ENCODE measurements around the gene ITGB1BP1. TPM values are rescaled to one million over a fixed set of nuclear protein-coding genes. Genes with fewer than 3 reads are reported as not detected.

Gene ITGB1BP1
- total RNA-seq, 1 donor from 2014 or later, result 17.3 TPM

GRCh38 chr2:9467687-9468086 lies 44.4 kb upstream of the ITGB1BP1 start:
- H3K27ac ChIP-seq, result no peak overlapping the region
- no peaks in the 10 kb centered on the region for H3K79me2 ChIP-seq (ENCODE audit: low read depth)
- TF ChIP-seq EZH2phosphoT487 (IDR thresholded peaks at IDR 0.05) (no peak), EZH2 (IDR thresholded peaks at IDR 0.05) (no peak), CTCF (IDR thresholded peaks at IDR 0.05) (no peak)
- peaks cover 4% of the 10 kb centered on the region for H3K36me3 ChIP-seq
- no peak for DNase-seq (ENCODE audit: low spot score)
- H3K36me3 Mint-ChIP-seq, result peaks cover 22% of the 10 kb centered on the region
- no peak overlapping the region for H3K4me3 Mint-ChIP-seq
- no peaks in the 10 kb centered on the region for H3K4me1 Mint-ChIP-seq
- no peak overlapping the region for H3K4me2 ChIP-seq
- no peak overlapping the region for H2AFZ ChIP-seq (replicated peaks)
- no peaks in the 10 kb centered on the region for H3K9me3 ChIP-seq (ENCODE audit: low read depth)
- peaks cover 6% of the 10 kb centered on the region for H3F3A ChIP-seq (ENCODE audit: low read depth)
- no peaks in the 10 kb centered on the region for H3K4me1 ChIP-seq
- peaks cover 3% of the 10 kb centered on the region for H4K20me1 ChIP-seq (ENCODE audit: low read depth)
- H3K4me3 ChIP-seq, result no peak overlapping the region
- no peaks in the 10 kb centered on the region for H3K9me3 Mint-ChIP-seq
- H3K27ac Mint-ChIP-seq, result no peak overlapping the region
- no peaks in the 10 kb centered on the region for H3K27me3 ChIP-seq
- H3K9ac ChIP-seq, result no peak overlapping the region
- peaks cover 6% of the 10 kb centered on the region for H3K27me3 Mint-ChIP-seq (ENCODE audit: insufficient read depth, low read depth)

GRCh38 chr2:9466147-9466683 lies 42.9 kb upstream of the ITGB1BP1 start:
- no peaks in the 10 kb centered on the region for H3K4me1 Mint-ChIP-seq
- Histone ChIP-seq H3K9ac (no peak overlapping the region), H3K36me3 (peaks cover 2% of the 10 kb centered on the region)

GRCh38 chr2:9465170-9465569 lies 41.8 kb upstream of the ITGB1BP1 start:
- H3K36me3 ChIP-seq, result no peaks in the 10 kb centered on the region
- Mint-ChIP-seq H3K36me3 (peaks cover 15% of the 10 kb centered on the region), H3K4me1 (no peaks in the 10 kb centered on the region), H3K9me3 (no peaks in the 10 kb centered on the region), H3K27me3 (ENCODE audit: insufficient read depth, low read depth) (peaks cover 6% of the 10 kb centered on the region), H3K4me3 (no peak overlapping the region), H3K27ac (no peak overlapping the region)
- peaks cover 3% of the 10 kb centered on the region for H4K20me1 ChIP-seq (ENCODE audit: low read depth)
- H3F3A ChIP-seq (ENCODE audit: low read depth), result peaks cover 7% of the 10 kb centered on the region
- H3K4me3 ChIP-seq, result no peak overlapping the region
- H2AFZ ChIP-seq (replicated peaks), result no peak overlapping the region
- H3K9me3 ChIP-seq (ENCODE audit: low read depth), result no peaks in the 10 kb centered on the region
- no peak overlapping the region for H3K27ac ChIP-seq
- DNase-seq (ENCODE audit: low spot score), result no peak
- no peaks in the 10 kb centered on the region for H3K79me2 ChIP-seq (ENCODE audit: low read depth)
- no peaks in the 10 kb centered on the region for H3K4me1 ChIP-seq
- no peak overlapping the region for H3K4me2 ChIP-seq
- TF ChIP-seq EZH2phosphoT487 (IDR thresholded peaks at IDR 0.05) (no peak), EZH2 (IDR thresholded peaks at IDR 0.05) (no peak)
- H3K27me3 ChIP-seq, result no peaks in the 10 kb centered on the region
- H3K9ac ChIP-seq, result no peak overlapping the region

More at GRCh38 chr2:9466147-9466683, 42.9 kb upstream of the ITGB1BP1 start:
- H2AFZ ChIP-seq (replicated peaks), result no peak overlapping the region
- H3F3A ChIP-seq (ENCODE audit: low read depth), result peaks cover 7% of the 10 kb centered on the region
- H3K27ac ChIP-seq, result no peak overlapping the region
- no peak overlapping the region for H3K4me3 Mint-ChIP-seq
- H3K27ac Mint-ChIP-seq, result no peak overlapping the region
- TF ChIP-seq EZH2phosphoT487 (IDR thresholded peaks at IDR 0.05) (no peak), EZH2 (IDR thresholded peaks at IDR 0.05) (no peak), CTCF (IDR thresholded peaks at IDR 0.05) (no peak)
- no peaks in the 10 kb centered on the region for H3K79me2 ChIP-seq (ENCODE audit: low read depth)
- H3K9me3 Mint-ChIP-seq, result no peaks in the 10 kb centered on the region
- H3K27me3 Mint-ChIP-seq (ENCODE audit: insufficient read depth, low read depth), result peaks cover 6% of the 10 kb centered on the region
- no peaks in the 10 kb centered on the region for H3K9me3 ChIP-seq (ENCODE audit: low read depth)
- peaks cover 3% of the 10 kb centered on the region for H4K20me1 ChIP-seq (ENCODE audit: low read depth)
- H3K36me3 Mint-ChIP-seq, result peaks cover 14% of the 10 kb centered on the region
- H3K4me3 ChIP-seq, result no peak overlapping the region
- H3K4me1 ChIP-seq, result no peaks in the 10 kb centered on the region
- no peak overlapping the region for H3K4me2 ChIP-seq
- no peak for DNase-seq (ENCODE audit: low spot score)
- no peaks in the 10 kb centered on the region for H3K27me3 ChIP-seq

GRCh38 chr2:9463698-9464034 lies 40.3 kb upstream of the ITGB1BP1 start:
- no peaks in the 10 kb centered on the region for H3K79me2 ChIP-seq (ENCODE audit: low read depth)
- no peaks in the 10 kb centered on the region for H3K4me1 ChIP-seq
- H3K27me3 ChIP-seq, result no peaks in the 10 kb centered on the region
- H2AFZ ChIP-seq (replicated peaks), result no peak overlapping the region
- Mint-ChIP-seq H3K9me3 (no peaks in the 10 kb centered on the region), H3K27ac (no peak overlapping the region), H3K27me3 (ENCODE audit: insufficient read depth, low read depth) (peaks cover 4% of the 10 kb centered on the region), H3K4me1 (no peaks in the 10 kb centered on the region), H3K36me3 (peaks cover 14% of the 10 kb centered on the region), H3K4me3 (no peak overlapping the region)
- H3F3A ChIP-seq (ENCODE audit: low read depth), result peaks cover 7% of the 10 kb centered on the region
- no peak overlapping the region for H3K9ac ChIP-seq
- DNase-seq (ENCODE audit: low spot score), result no peak
- TF ChIP-seq EZH2phosphoT487 (IDR thresholded peaks at IDR 0.05) (no peak), CTCF (IDR thresholded peaks at IDR 0.05) (no peak), EZH2 (IDR thresholded peaks at IDR 0.05) (no peak)
- H3K9me3 ChIP-seq (ENCODE audit: low read depth), result no peaks in the 10 kb centered on the region
- H3K4me2 ChIP-seq, result no peak overlapping the region
- no peak overlapping the region for H3K4me3 ChIP-seq
- H4K20me1 ChIP-seq (ENCODE audit: low read depth), result peaks cover 3% of the 10 kb centered on the region
- no peaks in the 10 kb centered on the region for H3K36me3 ChIP-seq
- no peak overlapping the region for H3K27ac ChIP-seq

Measured in neural progenitor cell (in vitro differentiated cells).